ENCODE results near the gene ARRB1. TPM values are rescaled to one million over a fixed set of nuclear protein-coding genes. Genes with fewer than 3 reads are reported as not detected.

Gene ARRB1
- total RNA-seq, 1 donor from 2014 or later = 1.0 TPM

DNA sequence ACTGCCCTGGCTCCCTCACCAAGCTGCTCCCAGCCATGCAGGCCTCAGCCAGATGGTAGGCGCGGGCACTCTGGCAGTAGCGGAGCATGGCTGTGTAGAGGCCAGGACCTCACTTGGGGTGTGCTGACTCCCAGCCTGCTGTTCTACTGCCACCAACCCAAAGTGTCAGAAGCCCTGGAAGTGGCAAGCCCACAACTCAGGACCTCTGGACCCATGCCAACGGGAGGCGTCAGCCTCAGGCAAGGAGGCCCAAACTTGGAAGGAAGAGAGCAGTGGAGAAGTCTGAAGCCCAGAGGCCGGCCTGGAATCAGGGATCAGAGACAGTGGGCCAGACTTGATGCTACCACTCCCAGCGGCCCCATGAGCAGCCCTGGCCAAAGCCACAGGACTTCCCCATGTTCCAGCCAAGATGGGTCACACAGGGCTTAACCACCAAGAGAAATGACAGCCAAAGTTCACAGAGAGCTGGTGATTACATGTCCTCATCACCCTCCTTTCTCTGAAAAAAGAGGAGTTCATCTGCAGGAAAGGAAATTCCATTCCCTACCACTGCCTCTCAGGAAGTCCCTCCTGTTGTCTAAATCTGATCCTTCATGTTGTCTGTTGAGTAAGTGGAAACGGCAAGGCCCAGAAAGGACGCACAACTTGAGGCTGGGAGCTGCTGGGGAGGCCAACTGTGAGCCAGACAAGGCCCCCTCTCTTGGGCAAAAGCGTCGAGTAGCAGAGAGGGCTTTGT is 4.4 kb downstream of the ARRB1 start:
- Histone ChIP-seq H2AFZ (replicated peaks) (no peak overlapping the region), H3K27me3 (peaks cover 21% of the 10 kb centered on the region), H3K36me3 (no peaks in the 10 kb centered on the region), H3K4me2 (no peak overlapping the region), H3K79me2 (ENCODE audit: low read depth) (no peaks in the 10 kb centered on the region), H3F3A (ENCODE audit: low read depth) (peaks cover 26% of the 10 kb centered on the region), H3K4me1 (peaks cover 34% of the 10 kb centered on the region), H3K27ac (no peak overlapping the region), H3K9me3 (ENCODE audit: low read depth) (no peaks in the 10 kb centered on the region), H4K20me1 (ENCODE audit: low read depth) (no peaks in the 10 kb centered on the region), H3K4me3 (no peak overlapping the region), H3K9ac (no peak overlapping the region)
- no peak overlapping the region for H3K27ac Mint-ChIP-seq
- H3K36me3 Mint-ChIP-seq = no peaks in the 10 kb centered on the region
- peaks cover 9% of the 10 kb centered on the region for H3K27me3 Mint-ChIP-seq (ENCODE audit: insufficient read depth, low read depth)
- TF ChIP-seq, protein P1, sequence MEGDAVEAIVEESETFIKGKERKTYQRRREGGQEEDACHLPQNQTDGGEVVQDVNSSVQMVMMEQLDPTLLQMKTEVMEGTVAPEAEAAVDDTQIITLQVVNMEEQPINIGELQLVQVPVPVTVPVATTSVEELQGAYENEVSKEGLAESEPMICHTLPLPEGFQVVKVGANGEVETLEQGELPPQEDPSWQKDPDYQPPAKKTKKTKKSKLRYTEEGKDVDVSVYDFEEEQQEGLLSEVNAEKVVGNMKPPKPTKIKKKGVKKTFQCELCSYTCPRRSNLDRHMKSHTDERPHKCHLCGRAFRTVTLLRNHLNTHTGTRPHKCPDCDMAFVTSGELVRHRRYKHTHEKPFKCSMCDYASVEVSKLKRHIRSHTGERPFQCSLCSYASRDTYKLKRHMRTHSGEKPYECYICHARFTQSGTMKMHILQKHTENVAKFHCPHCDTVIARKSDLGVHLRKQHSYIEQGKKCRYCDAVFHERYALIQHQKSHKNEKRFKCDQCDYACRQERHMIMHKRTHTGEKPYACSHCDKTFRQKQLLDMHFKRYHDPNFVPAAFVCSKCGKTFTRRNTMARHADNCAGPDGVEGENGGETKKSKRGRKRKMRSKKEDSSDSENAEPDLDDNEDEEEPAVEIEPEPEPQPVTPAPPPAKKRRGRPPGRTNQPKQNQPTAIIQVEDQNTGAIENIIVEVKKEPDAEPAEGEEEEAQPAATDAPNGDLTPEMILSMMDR (IDR thresholded peaks at IDR 0.05) = no peak
- TF ChIP-seq EZH2 (IDR thresholded peaks at IDR 0.05) (no peak), EZH2phosphoT487 (IDR thresholded peaks at IDR 0.05) (no peak)
- no peaks in the 10 kb centered on the region for H3K9me3 Mint-ChIP-seq
- no peak for DNase-seq (ENCODE audit: low spot score)
- H3K4me1 Mint-ChIP-seq = peaks cover 44% of the 10 kb centered on the region
- no peak overlapping the region for H3K4me3 Mint-ChIP-seq

DNA sequence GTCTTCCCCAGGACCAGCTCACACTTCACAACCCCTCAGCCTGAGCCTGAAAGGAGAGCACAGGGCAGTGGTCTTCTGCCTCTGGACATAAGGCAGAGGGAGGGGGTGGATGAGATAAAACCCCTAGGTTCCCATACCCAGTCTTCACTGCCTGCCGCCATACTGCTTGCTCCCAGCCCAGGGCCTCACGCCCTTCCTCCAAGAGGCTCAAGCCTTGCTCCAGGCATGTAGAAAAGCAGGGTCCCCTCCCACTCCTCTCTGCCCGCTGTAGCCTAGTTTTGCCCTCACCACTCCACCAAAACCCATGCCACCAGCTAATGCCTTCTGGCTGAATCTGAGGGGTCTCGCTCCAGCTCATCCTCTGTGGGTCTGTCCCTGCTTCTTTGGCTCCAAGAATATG is 5.2 kb downstream of the ARRB1 start:
- H4K20me1 ChIP-seq (ENCODE audit: low read depth) = no peaks in the 10 kb centered on the region
- no peak for DNase-seq (ENCODE audit: low spot score)
- no peak overlapping the region for H3K27ac ChIP-seq
- H3K27me3 ChIP-seq = peaks cover 13% of the 10 kb centered on the region
- Mint-ChIP-seq H3K9me3 (no peaks in the 10 kb centered on the region), H3K27ac (peak overlapping the region; percentile 80), H3K4me3 (no peak overlapping the region), H3K4me1 (peaks cover 49% of the 10 kb centered on the region), H3K36me3 (no peaks in the 10 kb centered on the region), H3K27me3 (ENCODE audit: insufficient read depth, low read depth) (peaks cover 9% of the 10 kb centered on the region)
- peaks cover 23% of the 10 kb centered on the region for H3F3A ChIP-seq (ENCODE audit: low read depth)
- peaks cover 31% of the 10 kb centered on the region for H3K4me1 ChIP-seq
- H2AFZ ChIP-seq (replicated peaks) = no peak overlapping the region
- no peaks in the 10 kb centered on the region for H3K9me3 ChIP-seq (ENCODE audit: low read depth)
- no peak overlapping the region for H3K9ac ChIP-seq
- H3K4me3 ChIP-seq = no peak overlapping the region
- no peaks in the 10 kb centered on the region for H3K36me3 ChIP-seq
- H3K4me2 ChIP-seq = no peak overlapping the region
- no peaks in the 10 kb centered on the region for H3K79me2 ChIP-seq (ENCODE audit: low read depth)
- TF ChIP-seq EZH2phosphoT487 (IDR thresholded peaks at IDR 0.05) (no peak), EZH2 (IDR thresholded peaks at IDR 0.05) (no peak)
- TF ChIP-seq, protein P1 (IDR thresholded peaks at IDR 0.05) = no peak

DNA sequence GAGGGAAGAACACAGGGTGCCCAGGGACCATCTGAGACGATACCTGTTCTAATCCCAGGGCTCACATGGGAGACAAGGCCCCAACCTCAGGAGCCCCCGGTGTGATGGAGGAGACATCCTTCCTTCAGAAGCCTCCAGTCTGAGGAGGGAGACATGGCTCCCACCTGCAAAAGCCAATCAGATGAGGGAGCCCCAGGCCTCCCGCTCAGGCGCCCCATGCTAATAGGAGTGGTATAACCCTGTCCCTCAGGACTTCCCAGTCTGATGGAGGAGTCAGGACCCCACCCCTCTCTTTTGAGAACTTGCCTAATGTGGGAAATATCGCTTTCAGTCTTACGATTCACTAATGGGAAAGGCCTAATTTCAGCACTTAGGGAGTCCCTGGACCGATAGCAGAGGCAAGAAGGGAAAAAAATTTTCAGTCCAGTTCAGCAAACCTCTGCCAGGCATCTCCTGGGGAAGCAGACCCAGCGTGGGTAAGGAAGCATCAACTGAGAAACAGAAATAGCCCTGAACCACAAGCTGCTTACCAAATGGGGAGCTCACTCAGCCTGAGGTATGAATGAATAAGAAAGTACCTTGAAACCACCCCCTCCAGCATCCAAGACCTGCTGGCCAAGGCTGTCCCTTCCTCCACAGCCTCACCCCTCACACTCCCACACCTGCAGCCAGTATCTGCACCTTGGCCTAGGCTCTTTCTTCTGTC is 5.9 kb downstream of the ARRB1 start:
- H3K27me3 Mint-ChIP-seq (ENCODE audit: insufficient read depth, low read depth) = peaks cover 5% of the 10 kb centered on the region
- Histone ChIP-seq H3F3A (ENCODE audit: low read depth) (peaks cover 23% of the 10 kb centered on the region), H3K79me2 (ENCODE audit: low read depth) (no peaks in the 10 kb centered on the region), H3K9ac (no peak overlapping the region), H4K20me1 (ENCODE audit: low read depth) (no peaks in the 10 kb centered on the region), H3K4me2 (no peak overlapping the region), H3K36me3 (no peaks in the 10 kb centered on the region), H3K27me3 (peaks cover 6% of the 10 kb centered on the region), H2AFZ (replicated peaks) (no peak overlapping the region), H3K4me1 (peaks cover 27% of the 10 kb centered on the region), H3K4me3 (no peak overlapping the region), H3K27ac (no peak overlapping the region), H3K9me3 (ENCODE audit: low read depth) (no peaks in the 10 kb centered on the region)
- H3K36me3 Mint-ChIP-seq = no peaks in the 10 kb centered on the region
- H3K9me3 Mint-ChIP-seq = no peaks in the 10 kb centered on the region
- H3K27ac Mint-ChIP-seq = peak overlapping the region; percentile 80
- TF ChIP-seq EZH2 (IDR thresholded peaks at IDR 0.05) (no peak), EZH2phosphoT487 (IDR thresholded peaks at IDR 0.05) (no peak)
- TF ChIP-seq, protein P1 (IDR thresholded peaks at IDR 0.05) = no peak
- peaks cover 51% of the 10 kb centered on the region for H3K4me1 Mint-ChIP-seq
- no peak for DNase-seq (ENCODE audit: low spot score)
- no peak overlapping the region for H3K4me3 Mint-ChIP-seq

All from neural progenitor cell (in vitro differentiated cells).